ENCODE measurements around the gene ADH1B.
"Not testable (repeated sequence)": the region's sequence is repeated elsewhere in the genome, so short reads cannot be mapped to it uniquely, and the experiment has no call there.

Gene ADH1B

GRCh38 chr4:99329876-99330275 lies 8.7 kb upstream of the ADH1B start:
- no peak for DNase-seq (ENCODE audit: extremely low spot score, insufficient read length, low read depth)
- FAIRE-seq, result no peak

- FAIRE-seq (no peak), DNase-seq (ENCODE audit: extremely low spot score, insufficient read length, low read depth) (no peak)
Measured at GRCh38 chr4:99324979-99325378, 3.8 kb upstream of the ADH1B start.

GRCh38 chr4:99324361-99324760 lies 3.2 kb upstream of the ADH1B start:
- DNase-seq (ENCODE audit: extremely low spot score, insufficient read length, low read depth) (no peak), FAIRE-seq (no peak)

- FAIRE-seq (no peak), DNase-seq (ENCODE audit: extremely low spot score, insufficient read length, low read depth) (no peak)
Measured at GRCh38 chr4:99323756-99324155, 2.6 kb upstream of the ADH1B start.

- not testable (repeated sequence) for DNase-seq (ENCODE audit: extremely low spot score, insufficient read length, low read depth); FAIRE-seq
Measured at GRCh38 chr4:99317811-99318210, 3.4 kb downstream of the ADH1B start.

GRCh38 chr4:99317354-99317753 lies 3.8 kb downstream of the ADH1B start:
- FAIRE-seq (no peak), DNase-seq (ENCODE audit: extremely low spot score, insufficient read length, low read depth) (no peak)

- FAIRE-seq (no peak), DNase-seq (ENCODE audit: extremely low spot score, insufficient read length, low read depth) (no peak)
Measured at GRCh38 chr4:99315839-99316238, 5.4 kb downstream of the ADH1B start.

- FAIRE-seq, result no peak
Measured at GRCh38 chr4:99314211-99314610, 7.0 kb downstream of the ADH1B start.

GRCh38 chr4:99310389-99310788 lies 10.8 kb downstream of the ADH1B start:
- no peak for FAIRE-seq

More at GRCh38 chr4:99314211-99314610, 7.0 kb downstream of the ADH1B start:
- DNase-seq (ENCODE audit: extremely low spot score, insufficient read length, low read depth), result no peak

GRCh38 chr4:99305638-99306400 lies 15.4 kb downstream of the ADH1B start:
- DNase-seq (ENCODE audit: extremely low spot score, insufficient read length, low read depth) (no peak), FAIRE-seq (no peak)

More at GRCh38 chr4:99310389-99310788, 10.8 kb downstream of the ADH1B start:
- no peak for DNase-seq (ENCODE audit: extremely low spot score, insufficient read length, low read depth)

GRCh38 chr4:99301376-99302164 lies 19.6 kb downstream of the ADH1B start:
- FAIRE-seq, result no peak
- DNase-seq (ENCODE audit: extremely low spot score, insufficient read length, low read depth), result no peak

- no peak for DNase-seq (ENCODE audit: extremely low spot score, insufficient read length, low read depth)
- FAIRE-seq, result no peak
Measured at GRCh38 chr4:99300934-99301333, 20.3 kb downstream of the ADH1B start.

GRCh38 chr4:99293357-99293756 lies 27.8 kb downstream of the ADH1B start:
- FAIRE-seq (no peak), DNase-seq (ENCODE audit: extremely low spot score, insufficient read length, low read depth) (no peak)

GRCh38 chr4:99290848-99291786 lies 30.1 kb downstream of the ADH1B start, which contains the start of gene ADH1A:
ADH1A (minus strand) TSS chr4:99290985; CDS start chr4:99290914, 71 bp downstream.
- FAIRE-seq, result no peak
- no peak for DNase-seq (ENCODE audit: extremely low spot score, insufficient read length, low read depth)

- DNase-seq (ENCODE audit: extremely low spot score, insufficient read length, low read depth) (no peak), FAIRE-seq (no peak)
Measured at GRCh38 chr4:99285387-99285786, 35.8 kb downstream of the ADH1B start.

GRCh38 chr4:99282731-99283130 lies 38.5 kb downstream of the ADH1B start:
- DNase-seq (ENCODE audit: extremely low spot score, insufficient read length, low read depth) (no peak), FAIRE-seq (no peak)

- FAIRE-seq (no peak), DNase-seq (ENCODE audit: extremely low spot score, insufficient read length, low read depth) (no peak)
Measured at GRCh38 chr4:99281261-99281660, 39.9 kb downstream of the ADH1B start.

GRCh38 chr4:99276417-99276816 lies 44.8 kb downstream of the ADH1B start:
- no peak for FAIRE-seq
- no peak for DNase-seq (ENCODE audit: extremely low spot score, insufficient read length, low read depth)

GRCh38 chr4:99275885-99276284 lies 45.3 kb downstream of the ADH1B start:
- FAIRE-seq, result no peak
- DNase-seq (ENCODE audit: extremely low spot score, insufficient read length, low read depth), result no peak

- no peak for FAIRE-seq
- no peak for DNase-seq (ENCODE audit: extremely low spot score, insufficient read length, low read depth)
Measured at GRCh38 chr4:99275050-99275449, 46.2 kb downstream of the ADH1B start.

All from GM18507 (cell line).